Type B pancreatic cell (in vitro differentiated cells): ENCODE measurements around the gene E2F8. TPM values are rescaled to one million over a fixed set of nuclear protein-coding genes. Genes with fewer than 3 reads are reported as not detected.

Experiments
- DNase-seq: peaks from one replicate; pipeline ENCODE4 v3.0.0; 2021; ENCODE audit warnings: mixed read lengths; ENCODE audit not compliant: unreplicated experiment; ENCODE audit errors: extremely low spot score
- H3K27ac Mint-ChIP-seq: 2 replicates; pipeline ENCODE4 v1.8.0; 2021; ENCODE audit warnings: mild to moderate bottlenecking, mixed read lengths
- H3K27me3 Mint-ChIP-seq: 2 replicates; pipeline ENCODE4 v1.8.0; 2021; ENCODE audit warnings: mixed read lengths
- H3K36me3 Mint-ChIP-seq: 2 replicates; pipeline ENCODE4 v1.8.0; 2021; ENCODE audit warnings: mixed read lengths
- H3K4me1 Mint-ChIP-seq: one replicate; pipeline ENCODE4 v1.8.0; 2021; ENCODE audit warnings: mixed read lengths; ENCODE audit not compliant: unreplicated experiment
- H3K4me3 Mint-ChIP-seq: 2 replicates; pipeline ENCODE4 v1.8.0; 2021; ENCODE audit warnings: mild to moderate bottlenecking, mixed read lengths
- H3K9me3 Mint-ChIP-seq: 2 replicates; pipeline ENCODE4 v1.8.0; 2021; ENCODE audit warnings: mixed read lengths
- total RNA-seq: library from RNA; stranded (reverse); gene quantifications from 2 replicates; pipeline ENCODE4 v1.2.1, GENCODE V29; 2021; ENCODE audit warnings: low replicate concordance
- TF ChIP-seq, protein P1 (sequence below): fragments of 200-600 bp; sonication (generic); conservative IDR thresholded peaks from 2 replicates; pipeline ENCODE4 v1.5.0; 2021; ENCODE audit warnings: antibody characterized with exemption, mild to moderate bottlenecking

Gene E2F8
- total RNA-seq, 1 donor from 2014 or later = 12.2 TPM

DNA sequence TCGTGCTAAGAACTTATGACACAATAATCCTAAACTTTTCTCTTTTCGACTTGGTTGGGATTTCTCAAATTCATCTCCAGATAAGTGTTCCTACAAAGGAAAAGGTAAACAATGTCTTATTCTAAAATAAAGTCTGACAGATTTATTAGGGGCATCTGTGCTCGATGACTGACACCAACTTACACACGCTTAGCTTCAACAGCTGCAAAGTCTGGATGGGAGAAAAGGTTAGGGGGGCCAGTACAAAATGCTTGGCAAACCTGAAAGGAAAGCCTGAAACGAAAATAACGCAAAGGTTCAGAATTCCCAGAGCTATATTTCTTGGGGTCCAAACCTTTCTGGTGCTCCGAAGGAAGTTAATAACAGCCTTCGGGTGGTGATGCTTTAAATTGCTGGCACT lies 3.4 kb downstream of the E2F8 start:
- Mint-ChIP-seq H3K4me1 (peaks cover 10% of the 10 kb centered on the region), H3K9me3 (no peaks in the 10 kb centered on the region), H3K27me3 (peaks cover 6% of the 10 kb centered on the region), H3K4me3 (no peak overlapping the region), H3K27ac (no peak overlapping the region), H3K36me3 (peaks cover 18% of the 10 kb centered on the region)
- no peak for DNase-seq
- TF ChIP-seq, protein P1, sequence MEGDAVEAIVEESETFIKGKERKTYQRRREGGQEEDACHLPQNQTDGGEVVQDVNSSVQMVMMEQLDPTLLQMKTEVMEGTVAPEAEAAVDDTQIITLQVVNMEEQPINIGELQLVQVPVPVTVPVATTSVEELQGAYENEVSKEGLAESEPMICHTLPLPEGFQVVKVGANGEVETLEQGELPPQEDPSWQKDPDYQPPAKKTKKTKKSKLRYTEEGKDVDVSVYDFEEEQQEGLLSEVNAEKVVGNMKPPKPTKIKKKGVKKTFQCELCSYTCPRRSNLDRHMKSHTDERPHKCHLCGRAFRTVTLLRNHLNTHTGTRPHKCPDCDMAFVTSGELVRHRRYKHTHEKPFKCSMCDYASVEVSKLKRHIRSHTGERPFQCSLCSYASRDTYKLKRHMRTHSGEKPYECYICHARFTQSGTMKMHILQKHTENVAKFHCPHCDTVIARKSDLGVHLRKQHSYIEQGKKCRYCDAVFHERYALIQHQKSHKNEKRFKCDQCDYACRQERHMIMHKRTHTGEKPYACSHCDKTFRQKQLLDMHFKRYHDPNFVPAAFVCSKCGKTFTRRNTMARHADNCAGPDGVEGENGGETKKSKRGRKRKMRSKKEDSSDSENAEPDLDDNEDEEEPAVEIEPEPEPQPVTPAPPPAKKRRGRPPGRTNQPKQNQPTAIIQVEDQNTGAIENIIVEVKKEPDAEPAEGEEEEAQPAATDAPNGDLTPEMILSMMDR = no peak

DNA sequence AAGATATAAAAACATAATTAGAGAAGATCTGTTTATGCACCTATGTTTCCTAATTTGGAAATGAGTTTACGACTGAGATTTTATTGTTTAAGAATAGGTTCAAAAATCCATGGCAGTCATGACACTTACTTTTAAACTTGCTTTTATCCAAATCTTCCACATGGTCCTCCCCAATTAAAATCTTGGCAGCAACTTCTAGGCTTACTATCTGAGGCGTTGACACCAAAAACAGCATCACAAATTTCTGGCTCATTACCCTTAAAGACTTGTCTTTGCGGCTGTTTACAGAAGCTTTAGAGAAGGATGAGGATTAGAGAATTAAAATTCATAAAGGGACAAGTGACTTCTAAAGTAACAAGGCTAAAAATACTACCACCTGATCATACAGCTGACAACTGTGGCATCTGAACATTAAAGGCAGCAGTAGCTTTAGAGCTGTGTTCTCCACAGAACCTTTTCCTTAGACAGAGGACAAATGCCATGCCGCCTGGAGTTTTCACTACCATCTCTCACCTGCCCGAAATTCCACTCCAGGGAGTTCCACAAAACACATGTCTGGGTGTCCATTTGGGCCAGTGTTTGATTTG lies 6.4 kb downstream of the E2F8 start:
- Mint-ChIP-seq H3K27ac (no peak overlapping the region), H3K4me1 (peaks cover 5% of the 10 kb centered on the region), H3K27me3 (no peaks in the 10 kb centered on the region), H3K9me3 (no peaks in the 10 kb centered on the region), H3K4me3 (no peak overlapping the region), H3K36me3 (peaks cover 37% of the 10 kb centered on the region)
- DNase-seq = no peak
- TF ChIP-seq, protein P1 = no peak

DNA sequence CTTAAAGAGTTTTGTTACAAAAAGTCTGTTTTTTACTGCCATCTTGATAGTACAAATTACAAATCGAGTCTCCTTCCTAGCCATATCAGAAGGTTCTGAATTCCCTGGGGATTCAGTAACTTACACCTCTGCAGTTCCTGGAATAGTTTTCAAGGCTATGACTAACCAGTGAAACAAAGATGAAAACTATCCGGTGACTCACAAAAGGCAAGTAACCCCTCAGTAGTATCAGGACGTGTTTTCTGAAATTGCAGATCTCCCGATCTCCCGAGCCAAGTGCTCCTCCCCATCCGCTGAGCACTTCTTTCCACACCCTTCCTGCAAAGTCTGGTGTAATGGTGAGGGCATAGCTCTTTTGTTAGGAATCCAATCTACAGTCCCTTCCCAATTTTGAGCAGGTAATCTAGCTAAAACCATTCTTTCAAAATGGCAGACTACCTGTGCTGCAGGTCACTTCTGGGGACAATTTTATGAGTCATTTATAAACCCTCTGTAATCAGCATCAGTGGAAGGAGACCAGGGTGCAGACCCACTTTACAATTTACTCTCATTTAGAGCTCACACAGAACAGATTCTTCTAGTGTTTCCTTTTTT lies 7.7 kb downstream of the E2F8 start:
- Mint-ChIP-seq H3K36me3 (peaks cover 37% of the 10 kb centered on the region), H3K4me1 (no peaks in the 10 kb centered on the region), H3K27ac (no peak overlapping the region), H3K27me3 (no peaks in the 10 kb centered on the region), H3K9me3 (no peaks in the 10 kb centered on the region), H3K4me3 (no peak overlapping the region)
- DNase-seq = no peak
- TF ChIP-seq, protein P1 = no peak

DNA sequence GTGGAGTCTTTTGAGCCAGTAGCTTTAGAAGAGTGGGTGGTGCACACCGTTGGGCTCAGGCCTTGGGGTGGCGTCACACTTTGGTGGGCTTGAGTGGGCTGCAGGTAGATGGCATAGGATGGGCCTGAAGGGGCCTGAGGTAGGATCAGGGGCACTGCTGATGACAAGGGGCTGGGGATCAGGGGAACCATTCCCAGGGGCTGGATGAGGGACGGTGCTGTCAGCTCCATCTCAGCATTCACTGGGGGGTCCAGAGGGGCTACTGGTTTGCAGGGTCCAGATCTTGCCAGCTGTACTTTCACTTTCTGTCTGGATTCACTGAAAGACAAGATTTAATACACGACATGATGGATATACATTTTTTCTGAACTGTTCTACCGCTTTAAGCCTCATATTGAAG lies 11.1 kb downstream of the E2F8 start:
- H3K27ac Mint-ChIP-seq = no peak overlapping the region
- H3K27me3 Mint-ChIP-seq = no peaks in the 10 kb centered on the region
- no peak for DNase-seq
- no peaks in the 10 kb centered on the region for H3K9me3 Mint-ChIP-seq
- H3K4me3 Mint-ChIP-seq = no peak overlapping the region
- H3K4me1 Mint-ChIP-seq = no peaks in the 10 kb centered on the region
- TF ChIP-seq, protein P1 = no peak
- H3K36me3 Mint-ChIP-seq = peaks cover 33% of the 10 kb centered on the region

DNA sequence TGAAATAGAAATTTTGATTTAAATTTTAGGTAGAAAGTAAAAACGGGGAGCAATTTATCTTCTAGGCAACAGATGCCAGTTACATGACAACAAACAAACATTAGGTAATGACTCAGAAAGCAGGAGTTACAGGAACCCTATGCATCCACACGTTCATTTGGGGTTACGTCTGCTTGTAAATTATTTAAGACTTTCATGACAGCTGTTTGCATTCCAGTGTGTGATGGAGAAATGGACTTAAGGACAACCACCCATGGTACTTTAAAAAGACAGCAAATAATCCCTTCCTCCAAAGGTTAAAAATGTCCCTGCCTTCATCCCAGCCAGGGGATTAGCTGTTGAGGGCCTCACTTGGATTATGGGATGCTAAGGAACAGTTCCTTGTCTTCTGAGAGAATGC lies 11.8 kb downstream of the E2F8 start:
- TF ChIP-seq, protein P1 = no peak
- Mint-ChIP-seq H3K36me3 (peaks cover 32% of the 10 kb centered on the region), H3K4me1 (no peaks in the 10 kb centered on the region), H3K27ac (no peak overlapping the region), H3K27me3 (no peaks in the 10 kb centered on the region), H3K9me3 (no peaks in the 10 kb centered on the region), H3K4me3 (no peak overlapping the region)
- DNase-seq = no peak
